ENCODE measurements around the gene NLRP9. TPM values are rescaled to one million over a fixed set of nuclear protein-coding genes. Genes with fewer than 3 reads are reported as not detected.
A peak's percentile ranks its signal among the peaks of the same experiment; 100 is the strongest.

The NLRP9 gene
- total and polyA plus RNA-seq, 2 of the 13 experiments (the other 11 are each of a cell fraction or from before 2014, with no cell fraction given): not detected

GRCh38 chr19:55696301-55697068 is 41.7 kb downstream of the NLRP9 start:
- ChIA-PET POLR2A (interaction anchor here (2.0 kb wide), 1 partner anchor 13 kb away, joined by 5 read pairs; no protein-coding TSS in a partner anchor), CTCF (ENCODE audit: low intra/inter-chr PET ratio, low total read pairs) (no interaction called here)
- Histone ChIP-seq H3K36me3 (replicated peaks in 1 of 2; ENCODE audit: control insufficient read depth in 1 of 2, insufficient read depth in 2 of 2, low read length in 2 of 2) (peaks cover 15 to 27% of the 10 kb centered on the region in 2 experiments; a peak in 4 of 5 replicates), H3K27ac (ENCODE audit: extremely low read length, insufficient read depth, low read length) (no peak overlapping the region), H3K27me3 (ENCODE audit: control insufficient read depth in 1 of 2, insufficient read depth in 2 of 2, low read length in 2 of 2) (no peaks in the 10 kb centered on the region), H2AFZ (ENCODE audit: low read length) (no peak overlapping the region), H3K79me2 (ENCODE audit: insufficient read depth, low read length) (no peaks in the 10 kb centered on the region), H3K4me2 (ENCODE audit: low read depth, low read length) (no peak overlapping the region), H3K9ac (ENCODE audit: insufficient read depth, low read depth, low read length) (no peak overlapping the region), H4K20me1 (ENCODE audit: insufficient read depth, low read length) (no peaks in the 10 kb centered on the region), H3K4me1 (ENCODE audit: insufficient read depth, low read length) (no peaks in the 10 kb centered on the region), H3K4me3 (replicated peaks in 1 of 3; ENCODE audit: insufficient read depth in 1 of 3, low read depth in 2 of 3, low read length in 3 of 3) (no peak overlapping the region), H3K9me3 (ENCODE audit: low read length) (no peaks in the 10 kb centered on the region)
- no peak for ATAC-seq
- TF ChIP-seq AGO2 (optimal IDR thresholded peaks at IDR 0.05; ENCODE audit: low read depth, low read length) (peak; percentile 26), ZNF280D (CRISPR knock-in tag; IDR thresholded peaks at IDR 0.05) (no peak)
- BruUV-seq (replicated peaks): no TSS peak
- 99% methylated on average over 15 of the region's 20 CpGs for WGBS (ENCODE audit: low lambda C conversion rate)
- DNase-seq (ENCODE audit: low spot score): no peak
- no peak for FAIRE-seq
- intact Hi-C loops (cut with micrococcal nuclease; ENCODE audit: unreplicated experiment): no loop called here
- in situ Hi-C loops (cut with HindIII; ENCODE audit: extremely low pct_ligation_motif_present, low pct_unique_long_range_greater_than_20kb): no loop called here
